ENCODE measurements around the gene CPVL.

Gene CPVL

GRCh38 chr7:29084832-29085231 is 61.5 kb downstream of the CPVL start:
- ATAC-seq (ENCODE audit: insufficient read depth, low read depth): no peak
- Histone ChIP-seq H2AFZ (ENCODE audit: low read depth, low read length) (no peak overlapping the region), H3K9me3 (ENCODE audit: insufficient read depth, low read length, severe bottlenecking) (no peaks in the 10 kb centered on the region), H3K79me2 (ENCODE audit: insufficient read depth, low read length) (no peaks in the 10 kb centered on the region), H4K20me1 (ENCODE audit: insufficient read depth, low read length) (no peaks in the 10 kb centered on the region), H3K27me3 (ENCODE audit: insufficient read depth, low read length, poor library complexity) (no peaks in the 10 kb centered on the region), H3K27ac (ENCODE audit: low read length) (no peak overlapping the region), H3K9ac (ENCODE audit: low read depth, low read length) (no peak overlapping the region), H3K4me3 (ENCODE audit: low read depth in 1 of 2, low read length in 2 of 2) (no peak overlapping the region), H3K36me3 (ENCODE audit: insufficient read depth, low read length) (peaks cover 15% of the 10 kb centered on the region), H3K4me2 (ENCODE audit: insufficient read depth, low read length) (no peak overlapping the region), H3K4me1 (ENCODE audit: insufficient read depth, low read length) (no peaks in the 10 kb centered on the region)
- TF ChIP-seq, protein P1, sequence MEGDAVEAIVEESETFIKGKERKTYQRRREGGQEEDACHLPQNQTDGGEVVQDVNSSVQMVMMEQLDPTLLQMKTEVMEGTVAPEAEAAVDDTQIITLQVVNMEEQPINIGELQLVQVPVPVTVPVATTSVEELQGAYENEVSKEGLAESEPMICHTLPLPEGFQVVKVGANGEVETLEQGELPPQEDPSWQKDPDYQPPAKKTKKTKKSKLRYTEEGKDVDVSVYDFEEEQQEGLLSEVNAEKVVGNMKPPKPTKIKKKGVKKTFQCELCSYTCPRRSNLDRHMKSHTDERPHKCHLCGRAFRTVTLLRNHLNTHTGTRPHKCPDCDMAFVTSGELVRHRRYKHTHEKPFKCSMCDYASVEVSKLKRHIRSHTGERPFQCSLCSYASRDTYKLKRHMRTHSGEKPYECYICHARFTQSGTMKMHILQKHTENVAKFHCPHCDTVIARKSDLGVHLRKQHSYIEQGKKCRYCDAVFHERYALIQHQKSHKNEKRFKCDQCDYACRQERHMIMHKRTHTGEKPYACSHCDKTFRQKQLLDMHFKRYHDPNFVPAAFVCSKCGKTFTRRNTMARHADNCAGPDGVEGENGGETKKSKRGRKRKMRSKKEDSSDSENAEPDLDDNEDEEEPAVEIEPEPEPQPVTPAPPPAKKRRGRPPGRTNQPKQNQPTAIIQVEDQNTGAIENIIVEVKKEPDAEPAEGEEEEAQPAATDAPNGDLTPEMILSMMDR (IDR thresholded peaks at IDR 0.05; ENCODE audit: borderline replicate concordance, extremely low read depth, low read length, poor library complexity, severe bottlenecking): no peak
- no peak for TF ChIP-seq EZH2 (IDR thresholded peaks at IDR 0.05; ENCODE audit: borderline replicate concordance, low read depth, low read length, severe bottlenecking)
- DNase-seq: no peak

GRCh38 chr7:29080803-29081202 is 65.5 kb downstream of the CPVL start:
- no peaks in the 10 kb centered on the region for H3K27me3 ChIP-seq (ENCODE audit: insufficient read depth, low read length, poor library complexity)
- H3K9ac ChIP-seq (ENCODE audit: low read depth, low read length): no peak overlapping the region
- H3K27ac ChIP-seq (ENCODE audit: low read length): no peak overlapping the region
- ATAC-seq (ENCODE audit: insufficient read depth, low read depth) (no peak), DNase-seq (no peak)
- H3K4me3 ChIP-seq (ENCODE audit: low read depth in 1 of 2, low read length in 2 of 2): no peak overlapping the region
- H3K79me2 ChIP-seq (ENCODE audit: insufficient read depth, low read length): no peaks in the 10 kb centered on the region
- H3K36me3 ChIP-seq (ENCODE audit: insufficient read depth, low read length): peaks cover 13% of the 10 kb centered on the region
- no peaks in the 10 kb centered on the region for H3K9me3 ChIP-seq (ENCODE audit: insufficient read depth, low read length, severe bottlenecking)
- H4K20me1 ChIP-seq (ENCODE audit: insufficient read depth, low read length): no peaks in the 10 kb centered on the region
- no peak overlapping the region for H3K4me2 ChIP-seq (ENCODE audit: insufficient read depth, low read length)
- no peak for TF ChIP-seq EZH2 (IDR thresholded peaks at IDR 0.05; ENCODE audit: borderline replicate concordance, low read depth, low read length, severe bottlenecking)
- TF ChIP-seq, protein P1 (IDR thresholded peaks at IDR 0.05; ENCODE audit: borderline replicate concordance, extremely low read depth, low read length, poor library complexity, severe bottlenecking): no peak
- H3K4me1 ChIP-seq (ENCODE audit: insufficient read depth, low read length): no peaks in the 10 kb centered on the region
- no peak overlapping the region for H2AFZ ChIP-seq (ENCODE audit: low read depth, low read length)

GRCh38 chr7:29078311-29079260 is 67.8 kb downstream of the CPVL start:
- H3K4me2 ChIP-seq (ENCODE audit: insufficient read depth, low read length): no peak overlapping the region
- H3K79me2 ChIP-seq (ENCODE audit: insufficient read depth, low read length): no peaks in the 10 kb centered on the region
- no peaks in the 10 kb centered on the region for H3K9me3 ChIP-seq (ENCODE audit: insufficient read depth, low read length, severe bottlenecking)
- peaks cover 8% of the 10 kb centered on the region for H3K36me3 ChIP-seq (ENCODE audit: insufficient read depth, low read length)
- H3K4me3 ChIP-seq (ENCODE audit: low read depth in 1 of 2, low read length in 2 of 2): no peak overlapping the region
- no peak overlapping the region for H3K9ac ChIP-seq (ENCODE audit: low read depth, low read length)
- H3K27me3 ChIP-seq (ENCODE audit: insufficient read depth, low read length, poor library complexity): no peaks in the 10 kb centered on the region
- no peaks in the 10 kb centered on the region for H3K4me1 ChIP-seq (ENCODE audit: insufficient read depth, low read length)
- H2AFZ ChIP-seq (ENCODE audit: low read depth, low read length): no peak overlapping the region
- DNase-seq (no peak), ATAC-seq (ENCODE audit: insufficient read depth, low read depth) (no peak)
- TF ChIP-seq EZH2 (IDR thresholded peaks at IDR 0.05; ENCODE audit: borderline replicate concordance, low read depth, low read length, severe bottlenecking): no peak
- TF ChIP-seq, protein P1 (IDR thresholded peaks at IDR 0.05; ENCODE audit: borderline replicate concordance, extremely low read depth, low read length, poor library complexity, severe bottlenecking): no peak
- H3K27ac ChIP-seq (ENCODE audit: low read length): no peak overlapping the region
- H4K20me1 ChIP-seq (ENCODE audit: insufficient read depth, low read length): no peaks in the 10 kb centered on the region
